Liver (tissue), 9 donors: ENCODE results near the gene SLC16A14. TPM values are rescaled to one million over a fixed set of nuclear protein-coding genes. Genes with fewer than 3 reads are reported as not detected.

ENCODE experiments used
- DNase-seq: peaks from one replicate; pipeline ENCODE4 v3.0.0-alpha.2; 2017; ENCODE audit warnings: low spot score
- H3K27ac ChIP-seq, 2 donors: one replicate each; pipeline ENCODE4 v1.7.0; 2013; ENCODE audit warnings: inconsistent platforms in 2 of 2, low read length in 2 of 2, control low read depth in 1 of 2, low read depth in 1 of 2, mild to moderate bottlenecking in 1 of 2
- H3K27me3 ChIP-seq, 4 donors: one replicate each; pipeline versions ENCODE4 v1.6.1 to v1.7.0; 2013; ENCODE audit warnings: low read length in 3 of 4, inconsistent platforms in 1 of 4, mild to moderate bottlenecking in 1 of 4, moderate library complexity in 1 of 4; ENCODE audit not compliant: control insufficient read depth in 4 of 4, insufficient read depth in 4 of 4
- H3K36me3 ChIP-seq, 4 donors: one replicate each; pipeline versions ENCODE4 v1.6.1 to v1.7.0; 2013; ENCODE audit warnings: low read length in 3 of 4, mild to moderate bottlenecking in 3 of 4, low read depth in 1 of 4, moderate library complexity in 1 of 4; ENCODE audit not compliant: control insufficient read depth in 4 of 4, insufficient read depth in 3 of 4
- H3K4me1 ChIP-seq, 4 donors: one replicate each; pipeline versions ENCODE4 v1.6.1 to v1.7.0; 2013; ENCODE audit warnings: low read length in 3 of 4, mild to moderate bottlenecking in 3 of 4, moderate library complexity in 1 of 4; ENCODE audit not compliant: control insufficient read depth in 4 of 4, insufficient read depth in 4 of 4
- H3K4me3 ChIP-seq, 3 donors: one replicate each; pipeline versions ENCODE4 v1.6.1 to v1.7.0; 2013; ENCODE audit warnings: low read length in 3 of 3, control low read depth in 1 of 3, low read depth in 1 of 3, mild to moderate bottlenecking in 1 of 3
- H3K9ac ChIP-seq, 2 donors: one replicate each; pipeline ENCODE4 v1.7.0; 2013; ENCODE audit warnings: low read length in 2 of 2, mild to moderate bottlenecking in 2 of 2, moderate library complexity in 2 of 2, control low read depth in 1 of 2, low read depth in 1 of 2
- H3K9me3 ChIP-seq, 4 donors: one replicate each; pipeline versions ENCODE4 v1.6.1 to v1.7.0; 2013; ENCODE audit warnings: low read length in 3 of 4; ENCODE audit not compliant: control insufficient read depth in 4 of 4
- ATF3 ChIP-seq: IDR thresholded peaks from 2 replicates; pipeline ENCODE4 v1.6.1; 2016; ENCODE audit warnings: antibody characterized with exemption
- CTCF ChIP-seq: fragments of 150-350 bp; IDR thresholded peaks from 2 replicates; pipeline ENCODE4 v1.5.1; 2017; ENCODE audit warnings: improper control_type of control experiment, low read depth, low read length; ENCODE audit not compliant: missing input control
- EGR1 ChIP-seq, 2 donors: IDR thresholded peaks; 2 replicates each; pipeline ENCODE4 v1.6.1; 2016 to 2018; ENCODE audit warnings: antibody characterized with exemption in 2 of 2, low read depth in 2 of 2
- FOXA1 ChIP-seq: IDR thresholded peaks from 2 replicates; pipeline ENCODE4 v1.6.1; 2016; ENCODE audit warnings: antibody characterized with exemption
- FOXA2 ChIP-seq: IDR thresholded peaks from 2 replicates; pipeline ENCODE4 v1.6.1; 2016; ENCODE audit warnings: antibody characterized with exemption
- GABPA ChIP-seq, 2 donors: IDR thresholded peaks in 1 of 2; conservative IDR thresholded peaks in 1 of 2; 2 replicates each; pipeline ENCODE4 v1.6.1; 2016; ENCODE audit warnings: antibody characterized with exemption in 2 of 2, mild to moderate bottlenecking in 1 of 2, moderate library complexity in 1 of 2
- HNF4A ChIP-seq, 2 donors: conservative IDR thresholded peaks; 2 replicates each; pipeline ENCODE4 v1.6.1; 2016; ENCODE audit warnings: antibody characterized with exemption in 2 of 2, mild to moderate bottlenecking in 2 of 2
- HNF4G ChIP-seq: IDR thresholded peaks from 2 replicates; pipeline ENCODE4 v1.6.1; 2016; ENCODE audit warnings: antibody characterized with exemption
- JUND ChIP-seq, 2 donors: IDR thresholded peaks; 2 replicates each; pipeline ENCODE4 v1.6.1; 2016; ENCODE audit warnings: antibody characterized with exemption in 2 of 2
- MAX ChIP-seq: IDR thresholded peaks from 2 replicates; pipeline ENCODE4 v1.6.1; 2016; ENCODE audit warnings: antibody characterized with exemption
- NR2F2 ChIP-seq: IDR thresholded peaks from 2 replicates; pipeline ENCODE4 v1.6.1; 2016; ENCODE audit warnings: antibody characterized with exemption
- RAD21 ChIP-seq, 2 donors: IDR thresholded peaks; 2 replicates each; pipeline ENCODE4 v1.6.1; 2016; ENCODE audit warnings: antibody characterized with exemption in 2 of 2, mild to moderate bottlenecking in 2 of 2
- REST ChIP-seq: IDR thresholded peaks from 2 replicates; pipeline ENCODE4 v1.6.1; 2016; ENCODE audit warnings: antibody characterized with exemption, mild to moderate bottlenecking
- RXRA ChIP-seq, 2 donors: IDR thresholded peaks; 2 replicates each; pipeline ENCODE4 v1.6.1; 2017 to 2018; ENCODE audit warnings: antibody characterized with exemption in 2 of 2, mild to moderate bottlenecking in 1 of 2
- SP1 ChIP-seq: IDR thresholded peaks from 2 replicates; pipeline ENCODE4 v1.6.1; 2018; ENCODE audit warnings: antibody characterized with exemption, mild to moderate bottlenecking
- TAF1 ChIP-seq: conservative IDR thresholded peaks from 2 replicates; pipeline ENCODE4 v1.6.1; 2016; ENCODE audit warnings: antibody characterized with exemption, mild to moderate bottlenecking
- YY1 ChIP-seq: IDR thresholded peaks from 2 replicates; pipeline ENCODE4 v1.6.1; 2016; ENCODE audit warnings: antibody characterized with exemption, mild to moderate bottlenecking
- ZBTB33 ChIP-seq: IDR thresholded peaks from 2 replicates; pipeline ENCODE4 v1.6.1; 2016; ENCODE audit warnings: antibody characterized with exemption
- WGBS: extraction: QIAGEN DNeasy Blood & Tissue Kit; methylation state at CpG from one replicate; pipeline ENCODE4 v1.1.7; 2013; 5-methylcytosine and 5-hydroxymethylcytosine counted together
- polyA plus RNA-seq, 2 donors: library from polyadenylated mRNA; stranded (reverse) in 1 of 2; unstranded in 1 of 2; fragments of 200-250 nt in 1 of 2; fragments of >200 nt in 1 of 2; fragmentation: Nextera tagmentation in 1 of 2; extraction: Ambion mirVana in 1 of 2; gene quantifications; one replicate each; pipeline versions ENCODE4 v1.2.1 to v1.2.3, GENCODE V29; 2013 to 2015
- total RNA-seq, 2 donors: library from RNA; depleted of rRNA; stranded (reverse); fragments of >200 nt; gene quantifications; one replicate each; pipeline ENCODE4 v1.2.3, GENCODE V29; 2014
- donor health status: healthy.
- donor health status: healthy.
- donor health status: healthy.
- donor health status: healthy.
- donor health status: healthy.

Gene SLC16A14
- 1 to 10 TPM in 1 of 2 donors, under 1 TPM in 1; 0.79 to 3.7 TPM for total RNA-seq
- 1 to 10 TPM in 1 of 2 donors, under 1 TPM in 1; 0.28 to 1.4 TPM for polyA plus RNA-seq

GRCh38 chr2:230068651-230069055 is at the start of gene SLC16A14:
Gene SLC16A14 (minus strand): TSS chr2:230068924. CDS start chr2:230059352, 9,572 bp downstream.
- DNase-seq = no peak
- WGBS = 16% methylated on average over 24 of the region's 24 CpGs
- Histone ChIP-seq H3K4me3 (peak within 1 kb of the TSS; percentile 56 to 83 (median 78)), H3K9me3 (no peaks in the 10 kb centered on the region), H3K36me3 (no peaks in the 10 kb centered on the region), H3K27ac (peak within 1 kb of the TSS; percentile 51 to 71), H3K27me3 (no peaks in the 10 kb centered on the region), H3K4me1 (peaks cover 2 to 50% (median 32%) of the 10 kb centered on the region in 4 donors), H3K9ac (peak within 1 kb of the TSS in 1 of 2 donors; percentile 74)
- TF ChIP-seq GABPA (IDR thresholded peaks at IDR 0.05 in 1 of 2, conservative IDR thresholded peaks at IDR 0.05 in 1 of 2) (no peak), HNF4A (conservative IDR thresholded peaks at IDR 0.05) (peak in 1 of 2 donors; percentile 13), FOXA2 (no peak), RXRA (IDR thresholded peaks at IDR 0.05) (peak in 1 of 2 donors; percentile 31), REST (peak; percentile 37), HNF4G (no peak), RAD21 (IDR thresholded peaks at IDR 0.05) (peak; percentile 54 to 57), EGR1 (IDR thresholded peaks at IDR 0.05; ENCODE audit: low read depth in 2 of 2) (no peak), YY1 (peak; percentile 37)

GRCh38 chr2:230106771-230107170 is 38.0 kb upstream of the SLC16A14 start:
- WGBS = 88% methylated on average over 1 of the region's 1 CpG

More at GRCh38 chr2:230106771-230107170, 38.0 kb upstream of the SLC16A14 start:
- Histone ChIP-seq H3K4me3 (no peak overlapping the region), H3K36me3 (no peaks in the 10 kb centered on the region), H3K27me3 (peaks cover 0 to 2% (median 0%) of the 10 kb centered on the region in 4 donors), H3K27ac (no peak overlapping the region), H3K9me3 (peaks cover 0 to 2% (median 0%) of the 10 kb centered on the region in 4 donors), H3K4me1 (no peaks in the 10 kb centered on the region), H3K9ac (no peak overlapping the region)
- no peak for DNase-seq
- TF ChIP-seq EGR1 (IDR thresholded peaks at IDR 0.05; ENCODE audit: low read depth in 2 of 2) = no peak
- no peak for TF ChIP-seq GABPA (IDR thresholded peaks at IDR 0.05 in 1 of 2, conservative IDR thresholded peaks at IDR 0.05 in 1 of 2)
- TF ChIP-seq FOXA1 = no peak
- no peak for TF ChIP-seq REST
- no peak for TF ChIP-seq TAF1
- no peak for TF ChIP-seq SP1
- no peak for TF ChIP-seq ZBTB33
- no peak for TF ChIP-seq NR2F2
- TF ChIP-seq CTCF = no peak
- TF ChIP-seq FOXA2 = no peak
- TF ChIP-seq RAD21 (IDR thresholded peaks at IDR 0.05) = no peak
- no peak for TF ChIP-seq ATF3
- TF ChIP-seq JUND (IDR thresholded peaks at IDR 0.05) = no peak
- TF ChIP-seq MAX = no peak
